HTERT RPE-1 (cell line): ENCODE data around the gene COL6A2.
"Not testable (repeated sequence)": the region's sequence is repeated elsewhere in the genome, so short reads cannot be mapped to it uniquely, and the experiment has no call there.

Experiments used
- in situ Hi-C: fragments of 300-500 bp; cut with MboI; formaldehyde crosslinking; loops from 4 replicates; pipeline ENCODE4 v1.14.3; 2020; ENCODE audit warnings: low sequenced_read_pairs

COL6A2 gene

DNA sequence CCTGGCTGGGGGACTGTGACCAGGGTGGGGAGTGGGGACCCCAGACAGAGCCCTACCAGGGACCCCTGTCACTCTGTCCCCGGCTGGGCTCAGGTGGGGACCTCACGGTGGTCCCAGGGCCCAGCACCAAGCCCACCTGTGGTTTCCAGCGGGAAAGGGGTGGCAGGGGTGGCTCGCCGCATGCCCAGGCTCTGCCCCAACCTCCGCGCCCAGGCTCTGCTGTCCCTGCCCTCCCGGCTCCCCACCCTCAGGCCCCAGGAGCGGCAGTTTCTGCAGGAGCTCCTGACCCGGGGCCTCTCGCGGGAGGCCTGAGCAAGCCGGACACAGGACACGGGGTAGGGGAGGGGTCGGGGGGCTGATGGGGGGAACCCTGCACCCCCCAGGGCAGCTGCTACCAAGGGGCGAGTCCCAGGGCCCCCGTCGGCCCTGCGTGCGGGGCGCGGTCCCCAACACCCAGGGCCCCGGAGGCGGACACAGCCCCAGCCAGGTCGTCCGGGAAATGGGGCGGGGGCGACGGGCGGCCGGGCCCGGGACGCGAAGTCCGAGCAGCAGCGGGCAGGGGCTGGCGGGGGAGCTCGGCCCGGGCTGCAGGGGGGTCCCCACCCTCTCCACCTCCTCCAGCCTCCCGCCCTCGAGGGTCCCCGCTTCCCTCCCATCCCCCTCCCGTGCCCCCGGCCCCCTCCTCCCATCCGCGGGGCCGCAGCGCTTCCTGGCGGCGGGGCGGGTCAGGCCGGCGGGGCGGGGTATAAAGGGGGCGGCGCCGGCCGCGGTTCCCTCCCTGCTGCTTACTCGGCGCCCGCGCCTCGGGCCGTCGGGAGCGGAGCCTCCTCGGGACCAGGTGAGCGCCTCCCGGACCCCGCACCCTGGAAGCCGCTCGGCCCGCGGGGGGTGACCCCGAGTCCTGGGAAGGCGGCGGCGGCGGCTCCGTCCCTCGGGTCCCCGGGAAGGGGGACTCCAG, at the start of gene COL6A2:
COL6A2 (plus strand) TSS at position 777 of the 958 bp plus-strand sequence.
- in situ Hi-C loops: no loop called here

DNA sequence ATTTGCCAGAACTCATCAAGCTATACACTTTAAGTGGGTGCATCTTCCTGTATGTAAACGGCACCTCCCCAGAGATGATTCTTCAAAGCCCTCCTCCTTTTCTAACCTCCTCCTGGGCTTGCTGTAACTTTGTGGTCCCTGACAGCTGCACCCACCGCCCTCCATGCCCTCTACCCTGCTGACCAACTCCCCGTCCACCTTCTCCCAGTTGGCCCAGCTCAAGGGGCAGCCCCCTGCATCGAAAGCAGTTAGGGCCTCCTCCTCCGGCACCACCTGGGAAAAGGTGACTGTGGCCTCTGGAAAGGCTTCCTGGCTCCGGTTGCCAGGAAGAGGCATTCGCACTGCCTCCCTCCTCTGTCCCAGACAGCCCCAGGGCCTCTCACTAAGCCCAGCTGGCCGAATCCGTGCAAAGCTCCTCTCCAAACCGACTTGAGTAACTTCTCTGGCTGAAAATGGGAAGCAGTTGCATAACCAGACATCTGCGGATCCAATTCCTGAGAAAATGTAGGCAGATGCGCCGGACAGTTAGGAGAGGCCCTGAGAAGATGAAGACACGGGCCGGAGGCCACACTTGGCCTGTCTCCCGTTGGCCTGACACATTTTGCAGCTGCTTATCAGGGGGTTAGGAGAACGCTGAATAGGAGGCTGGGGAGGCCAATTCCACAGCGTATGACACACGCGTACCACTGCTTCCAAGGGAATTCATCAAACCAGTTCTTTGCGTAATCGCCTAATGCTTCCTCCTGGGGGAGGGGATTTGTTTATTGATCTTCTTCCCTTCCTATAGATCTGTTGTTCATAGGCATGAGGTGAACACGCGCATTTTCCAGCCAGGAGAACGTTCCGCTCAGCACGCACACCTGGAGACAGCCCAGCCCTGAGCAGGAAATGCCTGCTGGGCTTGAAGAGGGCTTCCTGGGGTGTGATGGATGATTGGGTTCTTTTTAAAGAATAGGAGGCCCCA, 48.7 kb upstream of the COL6A2 start:
- in situ Hi-C loops: no loop called here

DNA sequence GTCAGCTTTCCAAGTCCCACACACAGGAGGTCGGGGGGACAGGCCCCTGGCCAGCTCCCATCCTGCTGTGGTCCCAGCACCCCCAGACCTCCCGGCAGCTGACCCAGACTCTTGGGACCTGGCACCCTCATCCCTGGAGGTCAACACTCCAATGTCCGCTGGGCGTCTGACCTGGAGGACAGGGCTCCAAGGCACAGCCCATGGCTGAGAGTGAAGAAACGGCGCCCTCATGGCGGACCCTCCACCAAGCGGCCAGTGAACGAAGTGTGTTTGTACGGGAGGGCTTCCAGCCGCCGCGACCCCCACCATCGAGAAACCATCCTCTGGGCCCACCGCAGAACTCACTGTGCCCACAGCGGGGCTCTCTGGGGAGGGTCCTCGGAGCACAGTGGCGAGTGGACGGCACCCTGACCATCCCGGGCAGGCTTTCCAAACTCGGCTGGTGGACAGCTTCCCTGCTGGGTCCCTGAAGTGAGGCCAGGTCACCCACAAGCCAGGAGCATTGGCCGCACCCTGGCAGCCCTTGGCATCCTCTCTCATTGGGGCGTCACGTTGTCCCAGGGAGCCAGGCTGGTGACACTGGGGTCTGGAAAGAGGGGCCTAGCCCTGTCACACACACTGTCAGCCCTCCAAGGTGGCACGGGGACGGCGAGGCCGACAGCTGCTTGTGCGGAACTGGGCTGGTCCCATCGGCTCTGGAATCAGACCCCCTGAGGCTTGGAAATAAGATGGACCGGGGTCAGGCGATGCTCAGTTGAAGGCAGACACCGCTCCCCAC, 47.8 kb upstream of the COL6A2 start:
- in situ Hi-C loops: no loop called here

DNA sequence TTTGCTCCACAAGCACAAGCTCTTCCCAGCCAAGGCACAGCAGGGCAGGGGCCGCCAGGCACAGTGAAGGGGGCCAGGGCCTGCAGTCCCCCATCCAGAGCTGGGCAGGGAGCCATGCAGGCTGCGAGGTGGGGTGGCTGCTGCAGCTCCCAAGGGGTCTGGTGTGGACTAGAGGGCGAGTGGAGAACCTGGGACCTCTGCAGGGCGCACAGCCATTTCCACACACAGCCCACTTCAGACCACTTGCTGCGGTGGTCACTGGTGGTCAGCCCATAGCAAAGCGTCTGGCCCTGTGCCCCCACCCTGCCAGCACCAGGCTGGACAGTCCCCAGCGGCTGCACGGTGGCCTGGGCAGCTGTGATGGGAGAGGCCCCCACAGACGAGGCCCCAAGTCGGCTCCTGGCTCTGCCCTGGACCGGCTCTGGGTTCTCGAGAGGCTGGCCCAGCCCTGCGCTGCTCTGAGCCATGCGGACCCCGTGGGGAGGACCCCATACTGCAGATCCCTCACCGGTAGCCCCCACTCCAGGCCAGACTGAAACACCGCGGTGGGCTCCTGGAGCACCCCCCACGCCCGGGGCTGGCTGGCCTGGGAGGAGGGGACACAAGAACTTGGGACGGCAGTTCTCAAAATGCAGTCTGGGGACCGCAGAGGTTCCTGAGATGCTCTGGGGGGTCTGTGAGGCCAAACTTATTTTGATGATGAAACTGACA, 47.1 kb upstream of the COL6A2 start:
- in situ Hi-C loops: no loop called here

DNA sequence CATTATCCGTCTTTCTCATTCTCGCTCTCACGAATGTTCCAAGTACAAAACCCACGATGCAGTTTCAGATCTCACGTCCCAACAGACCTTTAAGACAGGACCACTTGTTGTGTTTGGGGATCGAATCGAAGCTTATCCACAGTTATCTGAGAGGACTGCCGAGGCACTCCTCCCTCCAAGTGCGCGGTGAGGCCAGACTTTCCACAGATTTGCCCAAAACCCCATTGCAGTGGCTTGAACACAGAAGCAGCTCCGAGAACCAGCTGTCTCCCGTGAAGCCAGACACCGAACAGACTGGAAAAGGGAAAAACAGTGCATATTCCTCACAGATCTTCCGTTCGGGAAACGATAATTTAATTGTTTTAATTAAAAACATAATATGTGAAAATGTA, 46.5 kb upstream of the COL6A2 start:
- in situ Hi-C loops: no loop called here

DNA sequence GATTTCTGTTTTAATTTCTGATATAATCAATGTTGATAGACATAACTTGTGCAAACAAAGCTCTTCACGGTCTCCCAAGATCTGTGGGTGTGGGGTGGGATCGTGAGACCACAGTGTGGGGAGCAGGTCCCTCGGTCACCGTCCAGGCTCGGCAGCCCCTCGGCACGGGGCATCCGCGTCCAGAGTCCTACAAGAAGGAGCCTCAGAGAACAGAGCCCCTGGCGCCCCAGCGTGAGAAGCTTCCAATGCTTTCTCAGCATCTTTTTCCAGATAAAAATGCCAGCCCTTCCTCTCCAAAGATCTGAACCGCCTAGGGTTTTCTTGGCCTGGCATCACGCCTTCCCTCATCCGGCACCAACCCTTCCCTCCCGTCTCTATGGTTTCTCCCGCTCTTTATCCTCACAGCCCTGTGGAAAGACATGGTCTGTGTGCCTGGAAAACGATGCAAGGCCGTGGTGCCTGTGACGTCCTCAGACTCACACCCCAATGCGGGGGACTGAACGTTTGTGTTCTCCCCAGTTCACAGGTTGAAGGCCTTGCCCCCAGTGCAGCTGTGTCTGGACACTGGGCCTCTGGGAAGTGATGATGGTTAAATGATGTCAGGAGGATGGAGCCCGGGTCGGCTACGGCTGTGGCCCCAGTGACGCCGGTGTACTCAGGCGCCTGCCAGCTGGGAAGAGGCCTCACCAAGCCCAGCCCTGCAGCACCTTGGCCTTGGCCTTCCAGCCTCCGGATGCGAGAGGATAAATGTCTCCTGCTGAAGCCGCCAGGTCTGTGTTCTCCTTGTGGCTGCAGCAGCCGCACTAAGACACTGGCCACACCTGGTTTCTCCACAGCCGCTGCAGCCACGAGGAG, 45.9 kb upstream of the COL6A2 start:
- in situ Hi-C loops: no loop called here

DNA sequence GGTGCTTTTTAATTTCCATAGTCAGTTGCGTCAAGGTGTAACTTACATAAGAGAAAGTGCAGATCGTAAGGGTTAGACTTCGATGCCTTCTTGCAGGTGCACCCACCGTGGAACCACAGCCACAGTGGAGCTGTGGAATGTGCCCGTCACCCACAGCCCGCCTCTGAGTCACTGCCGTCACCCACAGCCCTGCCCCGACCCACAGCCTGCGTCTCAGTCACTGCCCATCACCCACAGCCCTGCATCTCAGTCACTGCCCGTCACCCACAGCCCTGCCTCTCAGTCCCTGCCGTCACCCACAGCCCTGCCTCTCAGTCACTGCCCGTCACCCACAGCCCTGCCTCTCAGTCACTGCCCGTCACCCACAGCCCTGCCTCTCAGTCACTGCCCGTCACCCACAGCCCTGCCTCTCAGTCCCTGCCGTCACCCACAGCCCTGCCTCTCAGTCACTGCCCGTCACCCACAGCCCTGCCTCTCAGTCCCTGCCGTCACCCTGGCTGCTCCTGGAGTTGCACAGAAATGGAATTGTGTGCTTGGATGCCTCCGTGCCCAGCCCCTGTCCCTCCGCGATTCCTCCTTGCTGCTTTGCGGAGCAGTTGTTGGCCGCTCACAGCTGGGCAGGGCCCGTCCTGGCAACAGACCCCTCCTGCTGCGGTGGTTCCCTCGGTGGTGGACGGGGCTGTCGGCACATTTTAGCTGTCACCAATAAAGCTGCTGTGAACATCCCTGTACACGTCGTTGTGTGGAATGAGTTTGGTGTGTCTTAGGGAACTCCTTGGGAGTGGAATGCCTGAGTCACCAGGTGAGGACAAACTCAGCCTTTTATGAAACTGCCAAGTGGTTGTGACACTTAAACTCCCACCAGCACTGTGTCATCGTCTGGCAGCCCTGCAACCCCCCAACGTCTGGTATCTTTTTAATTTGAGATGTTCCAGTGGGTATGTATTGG, 44.9 kb upstream of the COL6A2 start:
- in situ Hi-C loops: no loop called here

DNA sequence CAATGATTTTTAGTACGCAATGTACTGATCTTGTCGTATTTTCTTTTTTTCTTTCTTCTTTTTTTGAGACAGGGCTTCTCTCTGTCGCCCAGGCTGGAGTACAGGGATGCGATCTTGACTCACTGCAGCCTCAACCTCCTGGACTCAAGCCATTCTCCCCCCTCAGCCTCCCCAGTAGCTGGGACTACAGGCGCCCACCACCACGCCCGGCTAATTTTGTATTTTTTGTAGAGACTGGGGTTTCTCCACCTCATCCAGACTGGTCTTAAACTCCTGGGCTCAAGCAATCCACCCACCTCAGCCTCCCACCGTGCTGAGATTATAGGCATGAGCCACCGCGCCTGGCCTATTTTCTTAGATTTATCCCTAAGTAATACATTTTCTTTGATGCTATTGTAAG, 43.9 kb upstream of the COL6A2 start:
- in situ Hi-C loops: no loop called here

DNA sequence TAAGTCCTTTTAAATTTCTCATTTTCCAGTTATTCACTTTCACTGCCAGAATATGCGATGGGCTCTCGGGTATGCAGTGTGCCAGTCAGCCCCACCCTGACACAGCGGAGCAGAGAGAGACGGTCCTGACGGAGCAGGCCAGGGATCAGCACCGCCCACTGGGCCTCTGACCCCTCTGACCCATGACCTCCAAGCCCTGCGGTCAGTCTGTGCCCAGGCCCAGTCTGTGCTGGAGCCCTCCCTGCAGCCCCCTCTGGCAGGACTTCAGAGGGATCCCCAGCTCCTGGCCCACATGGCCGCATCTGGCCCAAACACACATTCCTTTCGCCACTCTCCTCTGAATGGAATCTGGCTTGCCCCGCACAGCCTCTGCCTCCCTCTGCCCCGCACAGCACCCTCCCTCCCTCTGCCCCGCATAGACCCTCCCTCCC, 43.4 kb upstream of the COL6A2 start:
- in situ Hi-C loops: no loop called here

DNA sequence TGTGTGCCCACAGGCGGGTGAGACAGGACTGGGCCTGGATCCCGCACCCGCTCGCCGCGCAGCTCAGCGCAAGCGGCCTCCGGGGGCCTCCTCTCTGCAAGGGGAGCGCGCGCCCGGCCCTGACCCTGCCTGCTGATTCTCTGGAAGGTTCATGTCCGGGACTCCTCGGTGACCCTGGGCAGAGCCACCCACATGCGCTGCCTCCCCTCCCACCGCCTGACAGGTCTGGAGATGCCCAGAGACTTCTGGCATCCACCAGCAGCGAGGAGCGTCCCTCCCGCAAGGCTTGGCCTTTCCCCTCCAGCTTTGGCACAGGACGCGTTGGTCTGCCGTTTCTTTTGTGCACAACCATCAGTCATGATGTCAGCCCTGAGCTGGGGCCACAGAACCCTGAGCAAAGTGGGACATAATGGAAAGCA, 42.0 kb upstream of the COL6A2 start:
- in situ Hi-C loops: no loop called here

DNA sequence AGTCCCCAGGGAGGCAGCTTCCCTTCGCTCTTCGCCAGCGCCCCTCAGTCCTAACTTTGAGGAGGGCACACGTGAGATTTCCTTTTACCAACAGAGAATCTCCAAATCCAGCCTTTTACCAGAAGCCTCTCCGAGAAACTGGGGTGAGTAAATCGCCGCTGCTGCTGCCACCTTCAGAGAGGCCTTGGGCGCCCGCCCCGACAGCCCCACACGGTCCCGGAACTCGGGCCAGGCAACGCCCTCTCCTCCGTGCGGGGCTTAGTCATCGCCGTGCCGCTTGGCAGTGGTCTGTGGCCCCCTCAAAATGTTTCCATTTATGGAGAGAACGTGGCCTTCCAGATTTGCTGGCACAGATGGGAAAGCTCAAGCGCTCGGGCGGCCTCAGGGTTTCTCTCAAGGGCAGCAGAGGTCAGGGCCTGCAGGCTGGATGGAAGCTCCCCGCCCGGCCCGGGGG, 41.4 kb upstream of the COL6A2 start:
- in situ Hi-C loops: no loop called here

DNA sequence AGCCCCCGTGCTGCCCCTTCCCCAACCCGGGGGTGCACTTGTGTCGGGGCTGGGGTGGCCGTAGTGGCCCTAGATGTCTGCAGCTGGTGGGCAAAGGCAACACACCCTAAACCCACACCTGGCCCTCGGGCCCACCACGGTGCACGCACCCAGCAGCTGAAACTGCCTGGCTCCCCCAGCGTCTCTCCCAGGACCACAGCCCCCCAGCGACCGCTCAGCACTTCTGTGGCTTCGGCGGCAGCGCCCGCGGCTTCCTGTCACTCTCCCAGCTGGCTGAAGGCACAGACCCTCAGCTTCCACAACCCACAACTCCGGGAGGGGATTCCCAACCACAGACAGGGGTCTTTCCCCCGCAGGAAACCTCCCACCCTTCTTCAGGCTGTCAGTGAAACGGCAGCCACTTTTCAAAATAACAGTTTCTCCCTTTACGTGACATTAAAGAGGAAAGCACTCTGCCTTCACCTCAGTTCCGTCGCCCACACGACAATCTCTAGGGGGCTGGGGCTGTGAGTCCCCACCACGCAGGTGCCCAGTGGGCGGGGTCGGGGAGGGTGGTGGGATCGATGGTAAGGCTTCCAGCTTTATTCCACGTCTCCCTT, 40.7 kb upstream of the COL6A2 start:
- in situ Hi-C loops: no loop called here

DNA sequence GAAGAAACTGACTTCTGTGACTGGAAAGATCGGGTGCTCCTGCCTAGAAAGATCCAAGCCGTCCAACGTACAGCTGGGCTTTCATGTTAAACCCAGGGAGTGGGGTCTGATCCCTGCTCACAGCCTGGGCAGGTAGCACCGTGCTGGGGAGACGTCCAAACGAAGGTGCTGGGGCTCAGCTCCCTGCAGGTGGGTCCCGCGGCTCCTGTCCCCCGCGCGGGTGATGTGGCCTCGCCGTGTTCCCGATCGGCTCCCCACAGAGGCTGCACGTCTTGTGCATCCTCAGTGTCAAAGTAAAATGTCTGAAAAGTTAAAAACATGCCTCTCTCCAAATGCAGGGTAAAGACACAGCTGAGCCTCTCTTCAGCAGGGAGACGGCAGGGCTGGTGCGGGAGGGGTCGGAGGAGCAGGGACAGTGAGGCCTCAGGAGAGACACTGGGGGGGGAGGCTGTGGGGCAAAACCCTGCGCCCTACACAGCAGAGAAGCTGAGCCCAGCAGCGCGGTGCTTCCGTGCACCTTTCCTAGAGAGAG, 40.1 kb upstream of the COL6A2 start:
- in situ Hi-C loops: no loop called here

DNA sequence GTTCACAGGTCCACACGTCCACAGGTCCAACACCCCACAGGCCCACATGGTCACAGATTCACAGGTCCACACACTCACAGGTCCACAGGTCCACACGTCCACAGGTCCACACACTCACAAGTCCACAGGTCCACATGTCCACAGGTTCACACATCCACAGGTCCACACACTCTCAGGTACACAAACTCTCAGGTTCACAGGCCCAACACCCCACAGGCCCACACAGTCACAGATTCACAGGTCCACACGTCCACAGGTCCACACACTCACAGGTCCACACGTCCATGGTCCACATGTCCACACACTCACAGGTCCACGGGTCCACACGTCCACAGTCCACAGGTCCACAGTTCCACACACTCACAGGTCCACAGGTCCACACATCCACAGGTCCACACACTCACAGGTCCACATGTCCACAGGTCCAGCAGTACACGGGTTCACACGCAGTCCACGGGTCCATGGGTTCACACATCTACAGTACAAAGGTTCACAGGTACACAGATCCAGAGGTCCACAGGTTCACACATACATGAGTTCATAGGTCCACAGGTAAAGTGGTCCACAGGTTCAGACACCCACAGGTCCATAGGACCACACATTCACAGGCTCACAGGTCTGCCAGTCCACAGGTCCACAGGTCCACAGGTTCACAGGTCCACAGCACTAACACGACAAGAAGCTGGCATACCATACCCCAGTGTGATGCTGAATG, 39.3 kb upstream of the COL6A2 start:
- in situ Hi-C loops: no loop called here

DNA sequence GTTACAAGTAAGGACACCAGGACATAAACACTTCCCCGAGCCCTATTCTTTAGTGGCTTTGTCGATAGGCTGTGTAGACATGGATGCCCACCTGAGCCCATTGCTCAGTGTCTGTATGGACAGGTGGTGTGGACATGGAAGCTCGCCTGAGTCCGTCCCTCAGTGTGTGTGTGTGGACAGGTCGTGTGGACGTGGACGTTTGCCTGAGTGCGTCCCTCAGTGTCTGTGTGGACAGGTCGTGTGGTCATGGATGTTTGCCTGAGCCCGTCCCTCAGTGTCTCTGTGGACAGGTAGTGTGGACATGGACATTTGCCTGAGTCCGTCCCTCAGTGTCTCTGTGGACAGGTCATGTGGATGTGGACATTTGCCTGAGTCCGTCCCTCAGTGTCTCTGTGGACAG, 38.7 kb upstream of the COL6A2 start:
- in situ Hi-C loops: no loop called here

DNA sequence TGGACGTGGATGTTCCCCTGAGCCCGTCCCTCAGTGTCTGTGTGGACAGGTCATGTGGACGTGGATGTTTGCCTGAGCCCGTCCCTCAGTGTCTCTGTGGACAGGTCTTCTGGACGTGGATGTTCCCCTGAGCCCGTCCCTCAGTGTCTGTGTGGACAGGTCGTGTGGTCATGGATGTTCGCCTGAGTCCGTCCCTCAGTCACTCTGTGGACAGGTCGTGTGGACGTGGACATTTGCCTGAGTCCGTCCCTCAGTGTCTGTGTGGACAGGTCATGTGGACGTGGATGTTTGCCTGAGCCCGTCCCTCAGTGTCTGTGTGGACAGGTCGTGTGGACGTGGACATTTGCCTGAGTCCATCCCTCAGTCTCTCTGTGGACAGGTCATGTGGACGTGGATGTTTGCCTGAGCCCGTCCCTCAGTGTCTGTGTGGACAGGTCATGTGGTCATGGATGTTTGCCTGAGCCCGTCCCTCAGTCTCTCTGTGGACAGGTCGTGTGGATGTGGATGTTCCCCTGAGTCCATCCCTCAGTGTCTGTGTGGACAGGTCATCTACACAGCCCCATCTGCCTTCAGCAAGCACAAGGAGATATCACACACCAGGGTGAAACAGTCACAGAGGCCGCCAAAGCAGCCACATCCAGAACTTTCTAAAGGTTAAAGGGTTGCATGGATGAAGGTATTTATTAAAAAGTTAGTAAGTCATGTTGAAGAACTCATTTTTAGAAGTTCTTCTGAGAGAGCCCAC, 38.0 kb upstream of the COL6A2 start:
- in situ Hi-C loops: not testable (repeated sequence)
